ENCODE data around the gene FAM163B.

The FAM163B gene

GRCh38 chr9:133580419-133580738 lies 28.8 kb downstream of the FAM163B start:
- no peak for DNase-seq

DNA sequence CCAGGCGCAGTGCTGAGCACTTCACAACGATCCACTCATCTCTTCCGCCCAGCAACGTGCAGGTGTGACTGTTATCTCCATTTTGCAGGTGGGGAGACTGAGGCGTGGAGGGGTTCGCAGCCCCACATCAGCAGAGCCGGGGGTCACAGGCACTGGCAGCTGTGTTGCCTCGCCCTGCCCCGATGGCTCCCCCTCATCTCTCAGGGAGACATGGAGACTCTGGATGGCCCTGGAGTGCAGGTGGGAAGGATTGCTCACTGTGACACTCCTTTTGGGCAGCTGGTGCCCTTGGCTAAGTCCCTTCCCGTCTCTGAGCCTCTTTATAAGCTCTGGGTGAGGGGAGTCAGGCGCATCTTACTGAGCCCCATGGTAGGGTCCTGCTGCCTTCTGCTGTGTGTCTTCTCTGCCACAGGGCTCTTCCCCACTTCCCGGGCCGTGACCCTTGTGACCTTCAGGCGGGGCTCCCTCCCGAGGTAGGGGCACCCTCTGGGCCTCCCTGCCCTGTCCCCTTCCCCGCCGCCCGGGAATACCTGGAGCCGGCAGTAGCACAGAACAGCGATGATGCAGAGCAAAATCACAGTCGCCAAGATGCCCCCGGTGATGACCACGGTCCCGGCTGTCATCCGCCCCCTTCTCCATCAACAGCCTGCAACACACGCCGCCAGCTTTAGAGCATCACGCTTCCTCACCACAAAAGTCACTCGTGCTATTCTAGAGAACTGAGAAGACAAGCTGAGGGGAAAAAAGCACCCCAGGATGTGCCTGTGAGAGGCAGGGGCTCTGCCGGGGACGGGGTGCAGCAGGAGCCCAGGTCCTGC lies 29.4 kb downstream of the FAM163B start:
- DNase-seq, result no peak

GRCh38 chr9:133578524-133579441 lies 30.4 kb downstream of the FAM163B start:
- DNase-seq, result no peak

DNA sequence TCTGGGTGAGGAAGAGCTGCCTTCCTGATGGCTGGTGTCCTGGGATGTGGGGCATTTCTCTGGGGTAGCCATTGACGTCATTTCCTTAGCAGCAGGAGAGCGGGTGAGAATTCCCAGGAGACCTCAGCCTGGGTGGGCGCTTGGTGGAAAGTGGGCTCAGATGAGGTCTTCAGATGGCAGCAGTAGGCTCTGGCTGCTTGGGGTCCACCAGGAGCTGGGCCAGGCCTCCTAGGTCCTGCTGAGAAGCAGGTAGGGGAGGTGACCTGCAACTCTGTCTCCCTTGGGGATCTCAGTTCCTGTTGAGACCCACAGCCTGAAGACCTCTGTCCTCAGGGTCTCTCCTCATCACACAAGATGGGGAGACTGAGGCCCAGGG lies 31.5 kb downstream of the FAM163B start:
- DNase-seq, result no peak

GRCh38 chr9:133576875-133577736 lies 32.1 kb downstream of the FAM163B start:
- no peak for DNase-seq

DNA sequence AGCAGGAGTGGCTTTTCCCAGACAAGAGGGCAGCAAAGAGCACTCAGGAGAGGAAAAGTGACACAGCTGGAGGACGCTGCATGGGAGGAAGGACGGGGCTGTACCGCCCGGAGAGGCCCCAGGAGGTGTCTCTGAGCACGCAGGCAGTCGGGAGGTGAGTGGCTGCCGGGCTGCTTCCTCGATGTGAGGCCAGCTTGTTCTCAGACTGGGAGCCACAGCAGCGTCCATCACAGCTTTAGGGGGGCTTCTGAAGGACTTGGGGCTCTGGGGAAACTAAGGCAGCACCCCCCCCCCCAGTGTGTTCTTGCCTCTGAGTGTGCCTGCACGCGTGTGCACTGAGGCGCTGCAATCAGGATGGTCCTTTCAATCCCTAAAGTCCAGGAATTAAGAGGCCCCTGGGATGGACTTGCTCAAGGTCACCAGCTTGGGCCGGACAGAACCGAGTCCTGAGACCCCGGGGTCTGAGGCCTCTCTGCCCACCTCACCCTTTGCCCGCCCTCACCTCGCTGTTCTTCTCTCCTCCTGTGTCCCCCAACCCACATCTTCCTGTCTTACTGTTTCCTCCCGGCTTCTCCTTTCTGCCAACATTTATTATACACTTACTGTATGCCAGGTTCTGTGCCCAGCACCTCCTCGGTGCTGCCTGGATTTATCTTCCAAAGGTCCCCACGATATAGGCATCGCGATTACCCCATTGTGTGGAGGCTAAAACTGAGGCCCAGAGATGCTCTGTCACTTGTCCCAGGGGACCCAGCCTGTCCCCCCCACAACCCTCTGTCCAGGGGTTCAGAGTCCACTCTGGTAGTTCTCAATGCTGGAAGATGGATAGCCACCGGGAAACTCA lies 32.9 kb downstream of the FAM163B start:
- no peak for DNase-seq

DNA sequence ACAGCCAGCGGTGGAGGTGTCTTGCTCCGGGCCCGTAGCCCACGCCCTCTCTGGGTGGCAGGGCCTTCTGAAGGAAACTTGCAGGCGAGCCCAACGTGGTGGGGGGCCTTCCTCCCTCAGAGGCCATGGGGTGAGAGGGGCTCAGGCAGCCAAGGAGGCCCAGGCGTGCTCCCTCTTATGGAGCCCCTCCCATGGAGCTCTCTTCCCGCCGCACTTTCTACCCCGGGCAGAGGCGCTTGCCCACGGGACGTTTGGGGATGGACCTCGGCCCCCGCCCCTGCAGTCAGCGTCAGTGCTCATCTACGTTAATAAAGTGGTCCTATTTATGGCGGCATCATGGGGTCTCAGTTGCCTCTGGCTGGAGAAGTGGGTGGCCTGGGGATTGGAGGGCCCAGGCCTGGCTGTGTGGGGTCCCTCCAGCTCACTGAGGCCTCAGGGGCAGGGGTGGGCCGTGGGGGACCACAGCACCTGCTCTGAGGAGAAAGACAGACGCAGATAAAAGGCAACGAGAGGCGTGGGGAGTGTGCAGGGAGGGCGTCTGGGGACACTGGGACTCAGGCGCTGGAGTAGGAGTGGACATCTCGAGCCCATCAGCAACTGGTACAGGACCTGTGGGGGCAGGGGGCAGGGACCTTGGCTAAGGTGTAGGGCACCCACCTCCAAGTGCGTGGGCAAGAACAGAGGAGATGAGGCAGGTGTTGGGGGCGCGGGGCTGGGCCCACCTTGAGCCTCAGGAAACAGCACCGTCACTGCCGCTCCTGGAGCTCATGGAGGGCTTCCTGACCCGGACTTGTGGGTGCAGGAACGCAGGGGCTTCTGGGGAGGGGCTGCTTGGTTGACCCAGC lies 33.8 kb downstream of the FAM163B start:
- DNase-seq, result no peak

- DNase-seq, result no peak
Observed at GRCh38 chr9:133574771-133575170, 34.4 kb downstream of the FAM163B start.

GRCh38 chr9:133573791-133574515 lies 35.2 kb downstream of the FAM163B start:
- no peak for DNase-seq

GRCh38 chr9:133572821-133573361 lies 36.3 kb downstream of the FAM163B start:
- DNase-seq, result no peak

- DNase-seq, result no peak
Observed at GRCh38 chr9:133571896-133572595, 37.1 kb downstream of the FAM163B start.

DNA sequence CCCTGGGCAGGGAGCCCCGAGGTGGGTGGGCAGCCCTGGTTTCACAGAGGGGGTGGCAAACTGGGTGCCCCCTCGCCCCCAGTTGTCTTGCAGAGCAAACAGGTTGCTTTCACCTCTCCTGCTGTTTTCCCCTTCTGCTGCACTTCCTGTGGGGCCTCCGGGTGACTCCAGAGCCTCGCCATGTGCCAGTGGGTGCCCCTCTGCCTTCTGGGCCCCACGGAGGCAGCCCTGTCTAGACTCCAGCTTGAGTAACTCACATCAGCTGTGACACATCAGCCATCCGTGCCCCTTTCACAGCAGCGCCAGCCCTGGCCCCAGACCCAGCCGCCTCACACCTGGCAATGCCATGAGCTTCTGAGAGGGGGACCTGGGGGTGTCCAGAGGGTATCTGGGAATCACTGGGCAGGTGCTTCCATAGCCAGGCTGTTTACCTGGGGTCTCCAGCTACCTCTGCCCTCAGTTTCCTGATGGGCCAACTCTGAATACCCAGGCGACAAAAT lies 37.7 kb downstream of the FAM163B start:
- DNase-seq, result no peak

DNA sequence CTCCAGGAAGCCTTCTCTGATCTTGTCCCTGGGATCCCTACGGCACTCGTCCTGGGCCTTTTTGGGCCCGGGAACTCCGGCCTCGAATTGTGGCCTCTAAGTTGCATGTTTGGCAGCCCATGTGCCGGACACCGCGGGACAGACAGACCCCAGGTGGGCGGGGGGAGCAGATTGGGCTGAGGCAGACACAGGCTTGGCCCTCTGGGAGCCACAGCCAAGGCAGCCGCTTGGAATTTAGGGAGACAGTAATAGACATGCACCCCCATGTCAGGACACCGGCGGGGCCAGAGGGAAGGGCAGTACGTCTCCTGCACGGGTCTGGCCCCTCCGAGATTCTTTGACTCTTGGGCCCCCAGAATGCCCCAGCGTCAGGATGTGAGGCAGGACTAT lies 38.5 kb downstream of the FAM163B start:
- DNase-seq, result no peak

GRCh38 chr9:133569891-133570690 lies 39.1 kb downstream of the FAM163B start:
- no peak for DNase-seq

DNA sequence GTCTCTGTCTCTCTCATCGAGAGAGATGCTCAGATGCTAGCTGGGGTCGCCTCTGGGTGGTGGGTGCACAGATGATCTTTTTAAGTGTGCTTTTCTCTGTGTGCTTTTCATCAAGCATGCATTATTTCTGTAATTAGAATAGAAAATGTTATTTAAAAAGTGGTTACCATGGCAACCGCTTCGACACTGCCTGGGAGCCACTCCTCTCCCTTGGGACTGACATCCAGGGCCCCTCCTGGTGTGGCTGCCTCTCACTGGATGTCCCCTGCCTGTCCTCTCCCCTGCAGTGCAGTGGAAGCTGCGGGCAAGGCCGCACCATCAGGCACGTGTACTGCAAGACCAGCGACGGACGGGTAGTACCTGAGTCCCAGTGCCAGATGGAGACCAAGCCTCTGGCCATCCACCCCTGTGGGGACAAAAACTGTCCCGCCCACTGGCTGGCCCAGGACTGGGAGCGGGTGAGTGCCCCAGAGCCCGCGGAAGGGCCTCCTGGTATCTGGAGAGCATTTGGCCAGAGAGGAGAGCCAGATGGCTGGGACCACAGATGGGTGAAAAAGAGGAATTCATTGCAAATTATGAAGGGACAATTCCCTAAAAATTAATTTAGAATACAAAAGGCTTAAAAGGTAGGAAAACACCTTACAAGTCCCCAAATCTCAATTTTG lies 39.9 kb downstream of the FAM163B start:
- no peak for DNase-seq

- no peak for DNase-seq
Observed at GRCh38 chr9:133568186-133568585, 41.0 kb downstream of the FAM163B start.

GRCh38 chr9:133566817-133567216 lies 42.4 kb downstream of the FAM163B start:
- DNase-seq, result no peak

DNA sequence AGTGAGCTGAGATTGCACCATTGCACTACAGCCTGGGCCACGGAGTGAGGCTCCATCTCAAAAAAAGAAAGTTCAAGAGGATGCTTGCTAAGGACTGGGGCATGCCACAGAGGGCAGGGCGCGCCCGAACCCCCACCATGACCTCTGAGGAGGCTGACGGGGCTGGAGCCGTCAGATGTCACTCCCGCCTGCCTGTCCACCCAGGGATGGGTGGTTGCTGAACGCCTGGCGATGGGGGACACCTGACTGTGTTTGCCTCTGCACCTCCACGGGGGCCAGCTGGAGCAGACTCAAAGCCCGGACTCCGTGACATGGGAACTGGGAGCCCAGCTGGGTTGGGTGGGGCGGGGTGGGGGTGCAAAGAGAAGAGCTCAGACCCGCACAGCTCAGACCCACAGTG lies 42.8 kb downstream of the FAM163B start:
- no peak for DNase-seq

Measured in CD4-positive, alpha-beta T cell treated with Interleukin-6 for 4 hours (primary cell).